Right lobe of liver (tissue), 6 donors: ENCODE results near the gene GTF2A1L. TPM values are rescaled to one million over a fixed set of nuclear protein-coding genes. Genes with fewer than 3 reads are reported as not detected.

ENCODE experiments used
- ATAC-seq, 4 donors: fragments of 200-7000 bp; cut with Tn5 transposase; one replicate each; pipeline ENCODE4 v1.9.1; 2020; ENCODE audit warnings: mild to moderate bottlenecking in 4 of 4, moderate library complexity in 4 of 4
- DNase-seq, 3 donors: peaks; one replicate each; pipeline ENCODE4 v3.0.0-alpha.2; 2020
- H3K27ac ChIP-seq, 3 donors: fragments of 200-600 bp; one replicate each; pipeline ENCODE4 v1.8.0; 2022
- H3K27me3 ChIP-seq, 2 donors: fragments of 200-600 bp; one replicate each; pipeline ENCODE4 v1.8.0; 2022
- H3K36me3 ChIP-seq, 4 donors: fragments of 200-600 bp; sonication (generic) in 1 of 4; one replicate each; pipeline versions ENCODE4 v1.5.1 to v1.8.0; 2017 to 2022; ENCODE audit warnings: control low read depth in 1 of 4
- H3K4me1 ChIP-seq, 4 donors: fragments of 200-600 bp; sonication (generic) in 1 of 4; one replicate each; pipeline versions ENCODE4 v1.5.1 to v1.8.0; 2017 to 2022; ENCODE audit warnings: control low read depth in 1 of 4
- H3K4me3 ChIP-seq, 3 donors: fragments of 200-600 bp; one replicate each; pipeline ENCODE4 v1.8.0; 2022
- H3K9me3 ChIP-seq, 4 donors: fragments of 200-600 bp; sonication (generic) in 1 of 4; one replicate each; pipeline versions ENCODE4 v1.5.1 to v1.8.0; 2017 to 2022; ENCODE audit warnings: control low read depth in 1 of 4
- CTCF ChIP-seq, 4 donors: fragments of 200-600 bp in 3 of 4; fragments of 450-650 bp in 1 of 4; IDR thresholded peaks; one replicate each; pipeline versions ENCODE4 v1.5.1 to v1.8.0; 2016 to 2022; ENCODE audit warnings: antibody characterized with exemption in 4 of 4, mild to moderate bottlenecking in 2 of 4
- POLR2A ChIP-seq: fragments of 450-650 bp; IDR thresholded peaks from one replicate; pipeline ENCODE4 v1.6.1; 2017; ENCODE audit warnings: antibody characterized with exemption, mild to moderate bottlenecking
- WGBS: methylation state at CpG from one replicate; pipeline ENCODE4 v1.1.6; 2018; ENCODE audit warnings: low coverage, low lambda C conversion rate; ENCODE audit not compliant: insufficient coverage; ENCODE audit errors: missing lambda C conversion rate; 5-methylcytosine and 5-hydroxymethylcytosine counted together
- intact Hi-C, 2 donors: fragments of 100-400 bp; cut with DNase I; formaldehyde crosslinking; loops; one replicate each; pipeline versions ENCODE4 v1.11.2 to v1.14.1; 2022
- total RNA-seq, 6 experiments: library from RNA; depleted of rRNA in 2 of 6; stranded (reverse); fragments of >200 nt in 2 of 6; fragmentation: NEBNext Ultra II Directional in 3 of 6; extraction: Animal tissue kit (Norgen Biotek cat#: 25700) in 3 of 6; gene quantifications; one replicate each; pipeline versions ENCODE4 v1.1.0 to v1.2.4, GENCODE V29; 2016 to 2023
- donor health status: DM: no; HTN: yes; CAD: no.
- donor health status: DM: no; HTN: no; CAD: no.
- donor health status: DM: no; HTN: no; CAD: no.
- donor health status: DM: no; HTN: yes; CAD: no.
- donor health status: DM: no; HTN: yes; CAD: no.

Gene GTF2A1L
- total RNA-seq, 6 experiments from 2014 or later: 0.58 to 0.66 TPM; not detected in 4

DNA sequence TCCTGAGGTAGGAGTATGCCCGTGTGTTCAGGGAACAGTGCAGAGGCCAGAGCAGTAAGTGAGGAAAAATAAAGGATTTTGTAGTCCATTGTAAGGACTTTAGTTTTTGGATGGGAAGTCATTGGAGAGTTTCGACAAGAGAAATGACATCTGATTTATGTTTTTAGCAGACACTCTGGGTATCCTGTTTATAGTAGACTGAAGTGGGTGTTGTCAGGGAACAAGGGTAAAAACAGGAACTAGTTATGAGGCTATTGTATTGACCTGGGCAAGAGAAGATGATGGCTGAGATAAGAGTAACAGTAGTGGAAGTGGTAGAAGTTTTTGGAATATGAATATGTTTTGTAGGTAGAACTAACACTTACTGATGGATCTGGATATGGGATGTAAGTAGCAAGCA, 59.8 kb downstream of the GTF2A1L start:
- Histone ChIP-seq H3K27me3 (no peaks in the 10 kb centered on the region), H3K9me3 (no peaks in the 10 kb centered on the region), H3K27ac (no peak overlapping the region), H3K4me1 (no peaks in the 10 kb centered on the region), H3K4me3 (no peak overlapping the region), H3K36me3 (no peaks in the 10 kb centered on the region)
- 21% methylated on average over 2 of the region's 2 CpGs for WGBS
- DNase-seq (no peak), ATAC-seq (no peak)
- intact Hi-C loops: no loop called here
- TF ChIP-seq CTCF (IDR thresholded peaks at IDR 0.05) (no peak), POLR2A (no peak)

GRCh38 chr2:48685126-48685525, 67.5 kb downstream of the GTF2A1L start:
- ATAC-seq (no peak), DNase-seq (no peak)
- intact Hi-C loops: no loop called here
- 100% methylated on average over 1 of the region's 1 CpG for WGBS
- H3K36me3 ChIP-seq: no peaks in the 10 kb centered on the region
- no peaks in the 10 kb centered on the region for H3K27me3 ChIP-seq
- H3K27ac ChIP-seq: no peak overlapping the region
- no peaks in the 10 kb centered on the region for H3K4me1 ChIP-seq
- no peak overlapping the region for H3K4me3 ChIP-seq
- H3K9me3 ChIP-seq: no peaks in the 10 kb centered on the region
- TF ChIP-seq CTCF (IDR thresholded peaks at IDR 0.05): no peak
- TF ChIP-seq POLR2A: no peak

- WGBS: 49% methylated on average over 3 of the region's 3 CpGs
- no peaks in the 10 kb centered on the region for H3K9me3 ChIP-seq
- TF ChIP-seq POLR2A (no peak), CTCF (IDR thresholded peaks at IDR 0.05) (no peak)
Observed at GRCh38 chr2:48691935-48692691, 74.5 kb downstream of the GTF2A1L start.

DNA sequence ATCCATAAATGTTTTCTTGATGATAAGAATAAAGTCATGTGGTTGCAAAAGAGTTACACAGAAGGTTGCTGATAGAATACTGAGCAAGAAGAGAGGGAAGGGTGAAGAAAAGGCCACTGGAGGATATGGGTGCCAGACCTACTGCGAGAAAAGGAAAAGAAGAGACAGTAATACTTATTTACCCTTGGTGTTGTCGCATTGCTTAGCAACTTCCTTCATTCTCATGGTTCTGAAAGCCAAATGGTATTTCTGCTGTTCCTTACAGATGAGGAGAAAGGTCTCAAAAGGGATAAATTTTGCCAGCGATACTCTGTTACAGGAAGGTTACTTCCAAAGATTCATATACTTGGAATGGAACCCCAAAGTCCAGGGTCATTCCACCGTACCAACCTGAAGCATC, 75.4 kb downstream of the GTF2A1L start:
- Histone ChIP-seq H3K9me3 (no peaks in the 10 kb centered on the region), H3K4me3 (no peak overlapping the region), H3K27ac (no peak overlapping the region), H3K36me3 (no peaks in the 10 kb centered on the region), H3K4me1 (no peaks in the 10 kb centered on the region), H3K27me3 (no peaks in the 10 kb centered on the region)
- TF ChIP-seq CTCF (IDR thresholded peaks at IDR 0.05) (no peak), POLR2A (no peak)
- ATAC-seq (no peak), DNase-seq (no peak)
- WGBS: 51% methylated on average over 4 of the region's 4 CpGs
- intact Hi-C loops: no loop called here

More at GRCh38 chr2:48691935-48692691, 74.5 kb downstream of the GTF2A1L start:
- no peak for ATAC-seq
- Histone ChIP-seq H3K4me3 (no peak overlapping the region), H3K27me3 (no peaks in the 10 kb centered on the region), H3K4me1 (no peaks in the 10 kb centered on the region), H3K36me3 (no peaks in the 10 kb centered on the region), H3K27ac (no peak overlapping the region)
- no peak for DNase-seq
- intact Hi-C loops: no loop called here
